Fibroblast of lung (primary cell): Measurements from ENCODE around the gene OR1L4. TPM values are rescaled to one million over a fixed set of nuclear protein-coding genes. Genes with fewer than 3 reads are reported as not detected.

ENCODE experiments used
- DNase-seq, 2 donors: peaks; one replicate each; pipeline versions ENCODE4 v3.0.0 to v3.0.0-alpha.2; 2010; ENCODE audit warnings: low read depth in 2 of 2
- H2AFZ ChIP-seq: 2 replicates; pipeline ENCODE4 v1.5.1; 2012; ENCODE audit warnings: low read length, control low read depth, inconsistent platforms
- H3K27ac ChIP-seq: 2 replicates; pipeline ENCODE4 v1.5.1; 2011; ENCODE audit warnings: low read length, control low read depth; ENCODE audit not compliant: insufficient read depth
- H3K27me3 ChIP-seq: 2 replicates; pipeline ENCODE4 v1.5.1; 2011; ENCODE audit warnings: mild to moderate bottlenecking, low read length; ENCODE audit not compliant: control insufficient read depth, insufficient read depth
- H3K36me3 ChIP-seq: 2 replicates; pipeline ENCODE4 v1.5.1; 2011; ENCODE audit warnings: low read length; ENCODE audit not compliant: control insufficient read depth, insufficient read depth
- H3K4me1 ChIP-seq: 2 replicates; pipeline ENCODE4 v1.5.1; 2011; ENCODE audit warnings: low read length; ENCODE audit not compliant: control insufficient read depth, insufficient read depth; ENCODE audit errors: extremely low read depth
- H3K4me2 ChIP-seq: 2 replicates; pipeline ENCODE4 v1.5.1; 2011; ENCODE audit warnings: low read length, control low read depth; ENCODE audit not compliant: insufficient read depth; ENCODE audit errors: extremely low read depth
- H3K4me3 ChIP-seq, 4 experiments: fragments of 200-600 bp in 1 of 4; sonication (generic) in 1 of 4; replicated peaks in 1 of 4; 2 replicates each; pipeline ENCODE4 v1.5.1; 2011 to 2016; ENCODE audit warnings: low read length in 4 of 4, low read depth in 3 of 4, mild to moderate bottlenecking in 3 of 4, control low read depth in 2 of 4, inconsistent platforms in 1 of 4, mixed read lengths in 1 of 4; ENCODE audit not compliant: insufficient read depth in 1 of 4; ENCODE audit errors: control extremely low read depth in 1 of 4
- H3K79me2 ChIP-seq: 2 replicates; pipeline ENCODE4 v1.5.1; 2012; ENCODE audit warnings: mild to moderate bottlenecking, low read length, inconsistent platforms; ENCODE audit not compliant: control insufficient read depth, insufficient read depth
- H3K9ac ChIP-seq: 2 replicates; pipeline ENCODE4 v1.5.1; 2011; ENCODE audit warnings: mild to moderate bottlenecking, low read length, control low read depth; ENCODE audit not compliant: insufficient read depth
- H3K9me3 ChIP-seq: 2 replicates; pipeline ENCODE4 v1.5.1; 2012; ENCODE audit warnings: low read depth, low read length; ENCODE audit not compliant: control insufficient read depth, insufficient read depth
- H4K20me1 ChIP-seq: 2 replicates; pipeline ENCODE4 v1.5.1; 2011; ENCODE audit warnings: low read length; ENCODE audit not compliant: control insufficient read depth, insufficient read depth; ENCODE audit errors: extremely low read depth
- CTCF ChIP-seq, 2 donors: IDR thresholded peaks in 1 of 2; conservative IDR thresholded peaks in 1 of 2; 1 replicate in 1 of 2; 2 replicates in 1 of 2; pipeline ENCODE4 v1.5.1; 2011 to 2012; ENCODE audit warnings: low read length in 2 of 2, control low read depth in 1 of 2, inconsistent platforms in 1 of 2, low read depth in 1 of 2, mild to moderate bottlenecking in 1 of 2
- EZH2 ChIP-seq: IDR thresholded peaks from 2 replicates; pipeline ENCODE4 v1.5.1; 2012; ENCODE audit warnings: low read length, control low read depth, mild to moderate bottlenecking; ENCODE audit errors: missing control alignments
- polyA minus RNA-seq: library from RNA; depleted of rRNA, polyadenylated mRNA; stranded (reverse); fragments of >200 nt; gene quantifications from 2 replicates; pipeline ENCODE4 v1.2.3, GENCODE V29; 2011; ENCODE audit warnings: low replicate concordance
- polyA plus RNA-seq, 2 donors: library from polyadenylated mRNA; depleted of rRNA in 1 of 2; stranded (reverse) in 1 of 2; unstranded in 1 of 2; fragments of >200 nt; gene quantifications; 2 replicates each; pipeline ENCODE4 v1.2.1, GENCODE V29; 2011 to 2012; ENCODE audit warnings: missing spikeins in 1 of 2
- total RNA-seq: library from RNA; depleted of rRNA; stranded (reverse); fragments of >200 nt; gene quantifications from 2 replicates; pipeline ENCODE4 v1.2.1, GENCODE V29; 2014

Gene OR1L4, protein sequence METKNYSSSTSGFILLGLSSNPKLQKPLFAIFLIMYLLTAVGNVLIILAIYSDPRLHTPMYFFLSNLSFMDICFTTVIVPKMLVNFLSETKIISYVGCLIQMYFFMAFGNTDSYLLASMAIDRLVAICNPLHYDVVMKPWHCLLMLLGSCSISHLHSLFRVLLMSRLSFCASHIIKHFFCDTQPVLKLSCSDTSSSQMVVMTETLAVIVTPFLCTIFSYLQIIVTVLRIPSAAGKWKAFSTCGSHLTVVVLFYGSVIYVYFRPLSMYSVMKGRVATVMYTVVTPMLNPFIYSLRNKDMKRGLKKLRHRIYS
- not detected in 2 replicates for total RNA-seq
- polyA plus RNA-seq: not detected in 2 replicates
- not detected in 2 replicates for polyA plus RNA-seq (2012)
- not detected in 2 replicates for polyA minus RNA-seq

DNA sequence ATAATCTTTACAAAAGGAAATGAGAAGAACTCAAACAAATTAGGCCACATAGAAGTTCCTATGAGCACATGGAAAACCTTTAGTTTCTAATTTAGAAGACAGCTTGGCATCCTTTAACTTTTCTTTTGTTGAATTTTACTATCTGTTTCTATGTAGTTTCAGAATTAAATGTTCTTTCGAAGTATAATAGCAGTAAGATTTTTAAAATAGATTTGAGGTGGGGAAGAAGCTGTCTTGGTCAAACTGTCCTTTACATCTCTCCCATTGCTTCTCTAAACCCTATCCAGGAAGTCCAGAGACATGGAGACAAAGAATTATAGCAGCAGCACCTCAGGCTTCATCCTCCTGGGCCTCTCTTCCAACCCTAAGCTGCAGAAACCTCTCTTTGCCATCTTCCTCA, at the start of gene OR1L4:
Gene OR1L4 (plus strand): TSS at position 301 of the 400 bp plus-strand sequence. CDS start 0 bp downstream, at position 301.
- Histone ChIP-seq H3K4me3 (no peak within 1 kb of the TSS), H4K20me1 (no peaks in the 10 kb centered on the region), H3K36me3 (no peaks in the 10 kb centered on the region), H3K27ac (no peak within 1 kb of the TSS), H3K79me2 (no peaks in the 10 kb centered on the region), H3K27me3 (no peaks in the 10 kb centered on the region), H3K9ac (no peak within 1 kb of the TSS), H2AFZ (no peak within 1 kb of the TSS), H3K4me2 (no peak within 1 kb of the TSS), H3K9me3 (no peaks in the 10 kb centered on the region), H3K4me1 (no peaks in the 10 kb centered on the region)
- DNase-seq: no peak
- TF ChIP-seq CTCF (conservative IDR thresholded peaks at IDR 0.05 in 1 of 2, IDR thresholded peaks at IDR 0.05 in 1 of 2; ENCODE audit: low read depth in 1 of 2, low read length in 2 of 2) (no peak), EZH2 (no peak)

DNA sequence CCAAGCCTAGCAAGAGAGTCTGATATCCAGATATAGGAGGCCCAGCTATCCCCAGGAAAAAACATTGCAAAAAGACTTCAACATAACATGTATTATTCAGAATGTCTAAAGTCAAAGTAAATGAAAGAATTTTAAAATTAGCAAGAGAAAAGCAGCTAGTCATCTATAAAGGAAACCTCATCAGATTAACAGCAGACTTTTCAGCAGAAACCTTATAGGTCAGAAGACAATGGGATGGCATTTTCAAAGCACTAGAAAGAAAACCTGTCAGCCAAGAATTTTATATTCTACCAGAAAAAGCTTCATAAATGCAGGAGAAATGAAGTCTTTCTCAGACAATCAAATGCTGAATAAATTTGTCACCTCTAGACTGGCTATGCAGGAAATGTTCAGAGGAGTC, 38.9 kb upstream of the OR1L4 start:
- no peak for TF ChIP-seq CTCF (conservative IDR thresholded peaks at IDR 0.05 in 1 of 2, IDR thresholded peaks at IDR 0.05 in 1 of 2; ENCODE audit: low read depth in 1 of 2, low read length in 2 of 2)
- no peak for TF ChIP-seq EZH2
- no peaks in the 10 kb centered on the region for H4K20me1 ChIP-seq
- no peaks in the 10 kb centered on the region for H3K4me1 ChIP-seq
- H3K27ac ChIP-seq: no peak overlapping the region
- no peaks in the 10 kb centered on the region for H3K9me3 ChIP-seq
- H3K4me3 ChIP-seq: no peak overlapping the region
- no peaks in the 10 kb centered on the region for H3K79me2 ChIP-seq
- no peak overlapping the region for H3K4me2 ChIP-seq
- no peaks in the 10 kb centered on the region for H3K36me3 ChIP-seq
- no peak overlapping the region for H2AFZ ChIP-seq
- H3K27me3 ChIP-seq: no peaks in the 10 kb centered on the region
- H3K9ac ChIP-seq: no peak overlapping the region
- DNase-seq: no peak

- Histone ChIP-seq H3K79me2 (no peaks in the 10 kb centered on the region), H3K27me3 (no peaks in the 10 kb centered on the region), H2AFZ (no peak overlapping the region), H3K36me3 (no peaks in the 10 kb centered on the region), H4K20me1 (no peaks in the 10 kb centered on the region), H3K4me1 (no peaks in the 10 kb centered on the region), H3K4me3 (no peak overlapping the region), H3K4me2 (no peak overlapping the region), H3K9me3 (no peaks in the 10 kb centered on the region), H3K9ac (no peak overlapping the region), H3K27ac (no peak overlapping the region)
- TF ChIP-seq EZH2 (no peak), CTCF (conservative IDR thresholded peaks at IDR 0.05 in 1 of 2, IDR thresholded peaks at IDR 0.05 in 1 of 2; ENCODE audit: low read depth in 1 of 2, low read length in 2 of 2) (no peak)
- DNase-seq: no peak
Measured at GRCh38 chr9:122695696-122696095, 28.1 kb upstream of the OR1L4 start.
